OCI-LY1 (cell line): ENCODE measurements around the gene FBXO39.

Source experiments
- H2AFZ ChIP-seq: fragments of 200-600 bp; sonication (generic), shearing (Covaris generic); 2 replicates; pipeline ENCODE4 v1.6.0; 2014; ENCODE audit warnings: antibody characterized with exemption, mild to moderate bottlenecking, low read length
- H3F3A ChIP-seq: fragments of 200-600 bp; sonication (generic), shearing (Covaris generic); 2 replicates; pipeline ENCODE4 v1.6.0; 2014; ENCODE audit warnings: mild to moderate bottlenecking, antibody characterized with exemption, low read length, moderate library complexity; ENCODE audit not compliant: insufficient read depth
- H3K27ac ChIP-seq: fragments of 200-600 bp; sonication (generic); 2 replicates; pipeline ENCODE4 v1.5.1; 2014; ENCODE audit warnings: low read length, mixed run types, mild to moderate bottlenecking, low read depth; ENCODE audit not compliant: poor library complexity, severe bottlenecking
- H3K27me3 ChIP-seq: fragments of 200-600 bp; sonication (generic); 2 replicates; pipeline ENCODE4 v1.6.0; 2014; ENCODE audit warnings: antibody characterized with exemption, mild to moderate bottlenecking, low read length, moderate library complexity; ENCODE audit not compliant: insufficient read depth
- H3K36me3 ChIP-seq: fragments of 200-600 bp; sonication (generic); 2 replicates; pipeline ENCODE4 v1.6.1; 2014; ENCODE audit warnings: mild to moderate bottlenecking, antibody characterized with exemption, low read length, moderate library complexity, mixed read lengths; ENCODE audit not compliant: insufficient read depth
- H3K4me1 ChIP-seq: fragments of 200-600 bp; sonication (generic); 2 replicates; pipeline ENCODE4 v1.5.1; 2014; ENCODE audit warnings: mild to moderate bottlenecking, low read length, moderate library complexity; ENCODE audit not compliant: insufficient read depth, severe bottlenecking
- H3K4me2 ChIP-seq: fragments of 200-600 bp; sonication (generic), shearing (Covaris generic); 2 replicates; pipeline ENCODE4 v1.6.1; 2014; ENCODE audit warnings: low read length
- H3K4me3 ChIP-seq: fragments of 200-600 bp; sonication (generic); 2 replicates; pipeline ENCODE4 v1.5.1; 2014; ENCODE audit warnings: low read length, low read depth, mild to moderate bottlenecking, mixed read lengths; ENCODE audit not compliant: poor library complexity, severe bottlenecking
- H3K79me2 ChIP-seq: fragments of 200-600 bp; shearing (Covaris generic); 2 replicates; pipeline ENCODE4 v1.6.1; 2016; ENCODE audit warnings: mixed run types, low read length, mixed read lengths; ENCODE audit not compliant: insufficient read depth
- H3K9ac ChIP-seq: fragments of 200-600 bp; sonication (generic), shearing (Covaris generic); 2 replicates; pipeline ENCODE4 v1.6.1; 2014; ENCODE audit warnings: mild to moderate bottlenecking, low read length, mixed read lengths
- H3K9me2 ChIP-seq: fragments of 200-600 bp; sonication (generic), shearing (Covaris generic); 2 replicates; pipeline ENCODE4 v1.6.1; 2014; ENCODE audit warnings: low read depth, mild to moderate bottlenecking, low read length, mixed read lengths
- H3K9me3 ChIP-seq: fragments of 200-600 bp; shearing (Covaris generic); 2 replicates; pipeline ENCODE4 v1.6.1; 2014; ENCODE audit warnings: low read length, mixed read lengths
- H4K20me1 ChIP-seq: fragments of 200-600 bp; sonication (generic), shearing (Covaris generic); 2 replicates; pipeline ENCODE4 v1.6.0; 2016; ENCODE audit warnings: mild to moderate bottlenecking, low read length; ENCODE audit not compliant: insufficient read depth
- CTCF ChIP-seq: fragments of 200-600 bp; sonication (generic), shearing (Covaris generic); IDR thresholded peaks from 2 replicates; pipeline ENCODE4 v1.5.1; 2017; ENCODE audit warnings: mild to moderate bottlenecking, antibody characterized with exemption, low read length, moderate library complexity, mixed read lengths
- EZH2 ChIP-seq: fragments of 200-600 bp; sonication (generic), shearing (Covaris generic); IDR thresholded peaks from 2 replicates; pipeline ENCODE4 v1.8.0; 2017; ENCODE audit warnings: borderline replicate concordance, mixed run types, mild to moderate bottlenecking, antibody characterized with exemption, low read length, moderate library complexity, mixed read lengths

Gene FBXO39

GRCh38 chr17:6787081-6787693 is 11.2 kb downstream of the FBXO39 start:
- no peaks in the 10 kb centered on the region for H3K27me3 ChIP-seq
- no peaks in the 10 kb centered on the region for H3K36me3 ChIP-seq
- H3K27ac ChIP-seq, result no peak overlapping the region
- H3K4me2 ChIP-seq, result no peak overlapping the region
- TF ChIP-seq EZH2 (no peak), CTCF (no peak)
- H3K9ac ChIP-seq, result no peak overlapping the region
- no peaks in the 10 kb centered on the region for H3F3A ChIP-seq
- H2AFZ ChIP-seq, result no peak overlapping the region
- no peaks in the 10 kb centered on the region for H3K4me1 ChIP-seq
- H3K9me2 ChIP-seq, result no peaks in the 10 kb centered on the region
- H3K4me3 ChIP-seq, result no peak overlapping the region
- H4K20me1 ChIP-seq, result no peaks in the 10 kb centered on the region
- H3K79me2 ChIP-seq, result no peaks in the 10 kb centered on the region
- no peaks in the 10 kb centered on the region for H3K9me3 ChIP-seq

GRCh38 chr17:6789146-6789545 is 13.1 kb downstream of the FBXO39 start:
- Histone ChIP-seq H3K27me3 (no peaks in the 10 kb centered on the region), H3K27ac (no peak overlapping the region)

GRCh38 chr17:6793748-6794493 is 17.9 kb downstream of the FBXO39 start:
- Histone ChIP-seq H3K9me3 (no peaks in the 10 kb centered on the region), H3K4me1 (no peaks in the 10 kb centered on the region), H3K27me3 (no peaks in the 10 kb centered on the region; the same call in 1 of the 2 replicates), H2AFZ (no peak overlapping the region), H4K20me1 (no peaks in the 10 kb centered on the region), H3K27ac (no peak overlapping the region), H3K9ac (no peak overlapping the region), H3K79me2 (no peaks in the 10 kb centered on the region), H3K4me2 (no peak overlapping the region), H3K9me2 (no peaks in the 10 kb centered on the region), H3K4me3 (no peak overlapping the region), H3F3A (no peaks in the 10 kb centered on the region), H3K36me3 (no peaks in the 10 kb centered on the region)
- no peak for TF ChIP-seq EZH2
- no peak for TF ChIP-seq CTCF

More at GRCh38 chr17:6789146-6789545, 13.1 kb downstream of the FBXO39 start:
- H3K4me3 ChIP-seq, result no peak overlapping the region
- no peak overlapping the region for H2AFZ ChIP-seq
- H3K9me2 ChIP-seq, result no peaks in the 10 kb centered on the region
- no peak overlapping the region for H3K9ac ChIP-seq
- no peak overlapping the region for H3K4me2 ChIP-seq
- no peaks in the 10 kb centered on the region for H3K4me1 ChIP-seq
- H3F3A ChIP-seq, result no peaks in the 10 kb centered on the region
- no peaks in the 10 kb centered on the region for H3K36me3 ChIP-seq
- H4K20me1 ChIP-seq, result no peaks in the 10 kb centered on the region
- no peaks in the 10 kb centered on the region for H3K79me2 ChIP-seq
- TF ChIP-seq EZH2, result no peak
- no peak for TF ChIP-seq CTCF
- no peaks in the 10 kb centered on the region for H3K9me3 ChIP-seq
